Suppressor macrophage (primary cell): Measurements from ENCODE around the gene HSPBP1.

Experiments used
- DNase-seq, 4 experiments: peaks; one replicate each; pipeline ENCODE4 v3.0.0-alpha.2; 2020 to 2022

Gene HSPBP1

GRCh38 chr19:55304279-55304978, 24.5 kb upstream of the HSPBP1 start:
- peak in 2 of 4 experiments; percentile 38 to 56 for DNase-seq

- DNase-seq, result no peak
These were observed 23.6 kb upstream of the HSPBP1 start for GRCh38 chr19:55303477-55303876.

GRCh38 chr19:55302318-55302703, 22.4 kb upstream of the HSPBP1 start:
- DNase-seq, result no peak

GRCh38 chr19:55301459-55302317, 21.8 kb upstream of the HSPBP1 start:
- peak; percentile 90 to 95 (median 94) for DNase-seq

GRCh38 chr19:55300886-55301458, 21.1 kb upstream of the HSPBP1 start:
- DNase-seq, result no peak

- no peak for DNase-seq
These were observed 20.1 kb upstream of the HSPBP1 start for GRCh38 chr19:55299991-55300390.

GRCh38 chr19:55297267-55297666, 17.4 kb upstream of the HSPBP1 start:
- no peak for DNase-seq

GRCh38 chr19:55289117-55289796, 9.3 kb upstream of the HSPBP1 start:
- no peak for DNase-seq

GRCh38 chr19:55287361-55288079, 7.6 kb upstream of the HSPBP1 start:
- DNase-seq, result no peak

GRCh38 chr19:55285229-55285890, 5.5 kb upstream of the HSPBP1 start:
- DNase-seq, result no peak

- no peak for DNase-seq
These were observed 4.6 kb upstream of the HSPBP1 start for GRCh38 chr19:55284405-55285058.

GRCh38 chr19:55283548-55284377, 3.9 kb upstream of the HSPBP1 start, which contains the start of gene BRSK1:
BRSK1 (plus strand) TSS chr19:55283997; CDS start chr19:55284443, 446 bp downstream.
- DNase-seq, result no peak

- no peak for DNase-seq
These were observed 570 bp downstream of the HSPBP1 start for GRCh38 chr19:55279340-55279739.

GRCh38 chr19:55278391-55279135, 1.3 kb downstream of the HSPBP1 start:
- DNase-seq, result no peak

GRCh38 chr19:55277494-55277893, 2.4 kb downstream of the HSPBP1 start:
- DNase-seq, result no peak

- no peak for DNase-seq
These were observed 3.0 kb downstream of the HSPBP1 start for GRCh38 chr19:55276720-55277430.

GRCh38 chr19:55275851-55276719, 3.8 kb downstream of the HSPBP1 start:
- no peak for DNase-seq
